HL-60 (cell line): ENCODE results near the gene ENTHD1.

Experiments
- DNase-seq, 2 experiments: peaks; one replicate each; pipeline ENCODE4 v3.0.0-alpha.2; 2010 to 2020; ENCODE audit warnings: low read depth in 1 of 2, low spot score in 1 of 2
- H3K27ac ChIP-seq: fragments of 250-450 bp; sonication (Bioruptor Pico); replicated peaks from 2 replicates; pipeline ENCODE4 v1.5.1; 2020; ENCODE audit warnings: mild to moderate bottlenecking, moderate library complexity
- H3K27me3 ChIP-seq: fragments of 250-450 bp; sonication (Bioruptor Pico); 2 replicates; pipeline ENCODE4 v1.5.1; 2021; ENCODE audit warnings: mild to moderate bottlenecking, moderate library complexity; ENCODE audit not compliant: insufficient read depth, poor library complexity, severe bottlenecking
- H3K4me3 ChIP-seq: replicated peaks from 2 replicates; pipeline ENCODE4 v1.5.1; 2011; ENCODE audit warnings: mild to moderate bottlenecking, control low read depth, low read length; ENCODE audit not compliant: insufficient read depth
- GABPA ChIP-seq: IDR thresholded peaks from 2 replicates; pipeline ENCODE4 v1.6.1; 2012; ENCODE audit warnings: low read depth
- POLR2AphosphoS5 ChIP-seq: IDR thresholded peaks from 2 replicates; pipeline ENCODE4 v1.6.1; 2012; ENCODE audit warnings: low read depth
- REST ChIP-seq: IDR thresholded peaks from 2 replicates; pipeline ENCODE4 v1.6.1; 2012; ENCODE audit warnings: low read depth; ENCODE audit not compliant: insufficient replicate concordance
- SPI1 ChIP-seq: IDR thresholded peaks from 2 replicates; pipeline ENCODE4 v1.6.1; 2012; ENCODE audit warnings: low read depth, mild to moderate bottlenecking, borderline replicate concordance
- TF ChIP-seq, protein P1 (sequence below): IDR thresholded peaks from one replicate; pipeline ENCODE4 v1.5.1; 2011; ENCODE audit warnings: low read length, control low read depth, inconsistent platforms; ENCODE audit not compliant: insufficient read depth

ENTHD1 gene

DNA sequence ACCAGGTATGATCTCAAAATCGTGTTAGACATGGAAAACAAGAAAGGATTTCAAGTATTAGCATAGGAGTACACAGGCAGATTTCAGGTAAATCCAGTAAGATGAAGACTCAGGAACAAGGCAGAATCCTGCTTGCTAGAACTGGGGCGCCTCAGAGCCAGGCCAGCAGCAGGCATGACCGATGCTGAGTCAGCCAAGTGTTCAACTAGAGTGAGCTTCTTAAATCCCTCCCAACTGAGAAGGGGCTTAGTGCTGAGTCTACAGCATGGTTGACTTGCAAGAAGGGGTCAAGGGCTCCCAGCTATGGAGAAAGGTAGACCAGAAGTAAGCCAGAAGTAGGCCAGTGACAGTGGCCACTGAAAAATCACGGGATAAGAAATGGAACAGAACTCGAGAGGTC, 19.8 kb upstream of the ENTHD1 start:
- H3K27ac ChIP-seq, result no peak overlapping the region
- TF ChIP-seq REST (no peak), SPI1 (no peak), GABPA (no peak), POLR2AphosphoS5 (no peak)
- TF ChIP-seq, protein P1, sequence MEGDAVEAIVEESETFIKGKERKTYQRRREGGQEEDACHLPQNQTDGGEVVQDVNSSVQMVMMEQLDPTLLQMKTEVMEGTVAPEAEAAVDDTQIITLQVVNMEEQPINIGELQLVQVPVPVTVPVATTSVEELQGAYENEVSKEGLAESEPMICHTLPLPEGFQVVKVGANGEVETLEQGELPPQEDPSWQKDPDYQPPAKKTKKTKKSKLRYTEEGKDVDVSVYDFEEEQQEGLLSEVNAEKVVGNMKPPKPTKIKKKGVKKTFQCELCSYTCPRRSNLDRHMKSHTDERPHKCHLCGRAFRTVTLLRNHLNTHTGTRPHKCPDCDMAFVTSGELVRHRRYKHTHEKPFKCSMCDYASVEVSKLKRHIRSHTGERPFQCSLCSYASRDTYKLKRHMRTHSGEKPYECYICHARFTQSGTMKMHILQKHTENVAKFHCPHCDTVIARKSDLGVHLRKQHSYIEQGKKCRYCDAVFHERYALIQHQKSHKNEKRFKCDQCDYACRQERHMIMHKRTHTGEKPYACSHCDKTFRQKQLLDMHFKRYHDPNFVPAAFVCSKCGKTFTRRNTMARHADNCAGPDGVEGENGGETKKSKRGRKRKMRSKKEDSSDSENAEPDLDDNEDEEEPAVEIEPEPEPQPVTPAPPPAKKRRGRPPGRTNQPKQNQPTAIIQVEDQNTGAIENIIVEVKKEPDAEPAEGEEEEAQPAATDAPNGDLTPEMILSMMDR, result no peak

DNA sequence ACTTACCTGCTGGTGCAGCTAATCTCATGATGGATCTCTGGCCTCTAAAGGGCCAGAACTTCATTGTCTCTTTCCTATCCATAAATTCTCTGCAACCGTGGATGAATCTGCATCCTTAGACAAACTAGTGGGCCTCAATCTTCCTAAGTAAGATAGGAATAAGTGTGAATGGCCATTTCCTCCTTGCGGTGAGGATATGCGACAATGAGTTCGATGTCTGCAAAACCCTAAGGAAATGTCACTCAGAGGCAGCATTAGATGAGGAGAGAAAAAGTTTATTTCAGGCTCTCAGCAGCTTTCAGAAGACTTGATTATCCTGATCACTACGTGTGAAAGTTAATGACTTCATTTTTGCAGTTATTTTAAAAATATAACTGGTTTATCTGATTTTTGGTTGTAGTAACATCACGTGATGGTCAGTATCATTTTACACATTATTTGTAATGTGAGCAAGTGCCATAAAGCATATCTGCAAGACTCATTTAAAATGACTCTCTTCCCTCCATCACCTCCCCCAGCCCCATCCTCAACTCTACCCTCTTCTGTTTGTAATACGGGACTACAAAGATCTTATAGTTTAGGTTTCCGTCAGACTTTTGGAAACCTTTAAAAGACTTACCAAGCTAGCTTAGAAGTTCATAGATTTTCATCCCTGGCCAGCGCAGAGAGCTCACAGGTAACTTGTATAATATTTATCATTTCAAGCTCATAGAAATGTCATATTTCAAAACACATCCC, 17.5 kb upstream of the ENTHD1 start:
- no peak overlapping the region for H3K27ac ChIP-seq
- DNase-seq, result no peak
- no peak overlapping the region for H3K4me3 ChIP-seq
- TF ChIP-seq POLR2AphosphoS5 (no peak), REST (no peak), GABPA (no peak), SPI1 (no peak)
- TF ChIP-seq, protein P1, result no peak
- H3K27me3 ChIP-seq, result no peaks in the 10 kb centered on the region

More for the DNA sequence above, 19.8 kb upstream of the ENTHD1 start:
- DNase-seq, result no peak
- no peak overlapping the region for H3K4me3 ChIP-seq
- H3K27me3 ChIP-seq, result no peaks in the 10 kb centered on the region

GRCh38 chr22:39908737-39909136, 15.2 kb upstream of the ENTHD1 start:
- TF ChIP-seq, protein P1, result no peak
- TF ChIP-seq SPI1 (no peak), GABPA (no peak), REST (no peak), POLR2AphosphoS5 (no peak)
- Histone ChIP-seq H3K27ac (no peak overlapping the region), H3K27me3 (no peaks in the 10 kb centered on the region), H3K4me3 (no peak overlapping the region)
- no peak for DNase-seq
